VCaP (cell line): ENCODE results near the gene PLCB4.
A peak's percentile ranks its signal among the peaks of the same experiment; 100 is the strongest.

ENCODE experiments used
- H3K27ac ChIP-seq: fragments of 450-650 bp; 2 replicates; pipeline ENCODE4 v1.5.1; 2017
- CTCF ChIP-seq: fragments of 450-650 bp; conservative IDR thresholded peaks from 2 replicates; pipeline ENCODE4 v1.5.1; 2017; ENCODE audit warnings: mild to moderate bottlenecking, moderate library complexity

The PLCB4 gene

GRCh38 chr20:9215539-9215938 lies 146.7 kb downstream of the PLCB4 start:
- H3K27ac ChIP-seq: no peak overlapping the region
- TF ChIP-seq CTCF: peak; percentile 49

GRCh38 chr20:9218531-9218961 lies 149.7 kb downstream of the PLCB4 start:
- TF ChIP-seq CTCF: no peak
- H3K27ac ChIP-seq: no peak overlapping the region

- no peak for TF ChIP-seq CTCF
- no peak overlapping the region for H3K27ac ChIP-seq
Observed at GRCh38 chr20:9220874-9221547, 152.1 kb downstream of the PLCB4 start.

GRCh38 chr20:9223296-9223695 lies 154.4 kb downstream of the PLCB4 start:
- H3K27ac ChIP-seq: no peak overlapping the region
- TF ChIP-seq CTCF: no peak

GRCh38 chr20:9225879-9226278 lies 157.0 kb downstream of the PLCB4 start:
- no peak overlapping the region for H3K27ac ChIP-seq
- TF ChIP-seq CTCF: no peak

GRCh38 chr20:9227896-9228615 lies 159.2 kb downstream of the PLCB4 start:
- TF ChIP-seq CTCF: no peak

GRCh38 chr20:9228774-9229450 lies 160.0 kb downstream of the PLCB4 start:
- TF ChIP-seq CTCF: no peak

More at GRCh38 chr20:9227896-9228615, 159.2 kb downstream of the PLCB4 start:
- H3K27ac ChIP-seq: no peak overlapping the region

More at GRCh38 chr20:9228774-9229450, 160.0 kb downstream of the PLCB4 start:
- H3K27ac ChIP-seq: no peak overlapping the region
